ENCODE data around the gene SLCO2A1. TPM values are rescaled to one million over a fixed set of nuclear protein-coding genes. Genes with fewer than 3 reads are reported as not detected.

SLCO2A1 gene
- total RNA-seq, 3 donors from 2014 or later = 4.2 to 11.1 (median 7.5) TPM

DNA sequence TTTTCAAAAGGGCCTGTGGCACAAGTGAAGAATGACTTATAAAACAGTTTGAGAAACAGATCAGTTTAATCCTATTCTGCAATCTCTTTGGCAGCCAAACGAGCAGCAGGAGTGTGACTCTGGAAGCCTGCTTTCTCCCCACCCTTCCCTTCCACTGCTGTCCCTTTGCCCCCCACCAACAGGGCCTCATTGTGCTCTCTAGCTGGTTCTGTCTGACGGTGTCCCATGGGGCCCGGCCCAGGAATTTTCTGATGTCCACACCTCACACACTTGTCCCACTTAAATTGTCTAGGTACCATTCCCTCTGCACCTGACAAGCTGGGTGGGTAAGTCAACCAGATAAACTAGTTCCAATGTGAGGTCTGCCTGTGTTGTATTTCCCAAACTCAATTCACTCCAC, 16.4 kb downstream of the SLCO2A1 start:
- intact Hi-C loops (cut with DNase I; ENCODE audit: low total_unique reads) = no loop called here
- H3K4me3 ChIP-seq = no peak overlapping the region
- TF ChIP-seq POLR2AphosphoS5 (IDR thresholded peaks at IDR 0.05) (no peak), CTCF (IDR thresholded peaks at IDR 0.05) (no peak), POLR2A (IDR thresholded peaks at IDR 0.05) (no peak)
- no peaks in the 10 kb centered on the region for H3K9me3 ChIP-seq
- no peak overlapping the region for H3K27ac ChIP-seq
- DNase-seq (ENCODE audit: low spot score in 2 of 2) = no peak
- H3K4me1 ChIP-seq = no peaks in the 10 kb centered on the region
- H3K27me3 ChIP-seq = no peaks in the 10 kb centered on the region
- H3K36me3 ChIP-seq = no peaks in the 10 kb centered on the region

GRCh38 chr3:134009345-134010000, 20.3 kb downstream of the SLCO2A1 start:
- no peaks in the 10 kb centered on the region for H3K36me3 ChIP-seq
- no peak overlapping the region for H3K27ac ChIP-seq
- no peaks in the 10 kb centered on the region for H3K4me1 ChIP-seq
- peaks cover under 1 to 7% of the 10 kb centered on the region in 2 donors for H3K9me3 ChIP-seq
- TF ChIP-seq POLR2AphosphoS5 (IDR thresholded peaks at IDR 0.05) (no peak), POLR2A (IDR thresholded peaks at IDR 0.05) (no peak), CTCF (IDR thresholded peaks at IDR 0.05) (no peak)
- no peak overlapping the region for H3K4me3 ChIP-seq
- intact Hi-C loops (cut with DNase I; ENCODE audit: low total_unique reads) = no loop called here
- H3K27me3 ChIP-seq = no peaks in the 10 kb centered on the region
- DNase-seq (ENCODE audit: low spot score in 2 of 2) = no peak

DNA sequence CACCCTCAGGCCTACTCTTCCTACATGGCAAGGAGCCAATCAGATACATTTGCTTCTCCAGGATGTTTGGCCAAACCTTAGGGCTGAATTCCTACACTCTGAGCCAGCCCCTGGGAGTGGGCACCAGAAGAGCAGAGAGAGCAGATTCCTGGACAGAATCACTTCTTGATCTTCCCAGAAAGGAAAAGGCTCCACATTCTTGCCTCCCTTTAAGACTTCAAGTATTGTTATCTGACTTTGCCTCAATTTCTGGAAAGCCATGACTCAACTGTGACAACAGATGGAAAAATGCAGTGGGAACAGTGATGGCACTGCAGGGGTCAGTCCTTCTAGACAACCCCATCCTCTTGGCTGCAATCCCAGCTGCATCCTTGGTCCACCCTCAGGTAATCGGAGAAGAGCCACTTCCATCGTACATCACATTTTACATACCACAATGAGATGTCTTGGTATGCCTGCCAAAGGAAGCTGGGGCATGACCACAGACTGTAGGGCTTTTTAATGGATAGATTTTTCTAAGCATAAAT, 21.0 kb downstream of the SLCO2A1 start:
- intact Hi-C loops (cut with DNase I; ENCODE audit: low total_unique reads) = no loop called here
- no peak overlapping the region for H3K4me3 ChIP-seq
- peak in 1 of 2 donors; percentile 11 for DNase-seq (ENCODE audit: low spot score in 2 of 2)
- no peaks in the 10 kb centered on the region for H3K4me1 ChIP-seq
- H3K9me3 ChIP-seq = peaks cover 3 to 7% of the 10 kb centered on the region in 2 donors
- no peaks in the 10 kb centered on the region for H3K36me3 ChIP-seq
- TF ChIP-seq POLR2A (IDR thresholded peaks at IDR 0.05) (no peak), POLR2AphosphoS5 (IDR thresholded peaks at IDR 0.05) (no peak)
- no peak overlapping the region for H3K27ac ChIP-seq
- no peaks in the 10 kb centered on the region for H3K27me3 ChIP-seq

DNA sequence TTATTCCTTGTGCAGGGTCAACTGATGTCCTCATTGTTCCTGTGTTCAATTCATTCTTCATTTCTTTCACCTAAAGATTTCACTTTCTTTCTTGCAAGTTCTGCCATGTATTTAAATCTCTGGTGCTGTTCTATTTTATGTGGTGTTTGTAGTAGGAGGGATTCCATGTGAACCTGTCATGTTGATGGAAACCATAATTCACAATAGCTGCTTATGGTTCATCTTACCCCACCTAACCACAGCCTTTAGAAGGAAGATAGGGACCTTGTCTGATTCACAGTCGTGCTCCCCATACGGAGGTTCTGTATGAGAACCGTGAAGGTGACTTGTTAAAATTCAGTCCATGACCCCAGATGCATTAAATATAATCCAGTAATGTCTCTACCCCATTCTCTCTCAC, 21.9 kb downstream of the SLCO2A1 start:
- no peaks in the 10 kb centered on the region for H3K27me3 ChIP-seq

DNA sequence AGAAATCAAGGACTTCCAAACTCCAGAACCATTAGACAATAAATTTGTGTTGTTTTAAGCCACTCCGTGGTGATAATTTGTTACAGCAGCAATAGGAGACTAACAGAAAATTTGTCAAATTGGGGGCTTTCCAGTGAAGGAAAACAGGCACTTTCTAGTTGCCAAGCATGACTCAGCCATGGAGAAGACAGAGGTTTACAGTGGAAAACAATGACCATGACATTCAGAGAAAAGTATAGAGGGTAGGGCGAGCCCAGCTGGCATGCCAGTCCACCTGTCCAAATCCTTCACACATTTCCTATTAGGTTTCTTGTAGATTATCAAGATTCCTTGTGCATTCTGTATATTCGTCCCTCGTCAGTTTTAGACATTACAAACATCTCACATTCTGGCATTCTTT, 24.9 kb downstream of the SLCO2A1 start:
- H3K4me3 ChIP-seq = no peak overlapping the region
- peaks cover 3 to 7% of the 10 kb centered on the region in 2 donors for H3K9me3 ChIP-seq
- DNase-seq (ENCODE audit: low spot score in 2 of 2) = peak in 1 of 2 donors; percentile 2
- H3K27ac ChIP-seq = no peak overlapping the region
- H3K36me3 ChIP-seq = no peaks in the 10 kb centered on the region
- H3K4me1 ChIP-seq = no peaks in the 10 kb centered on the region
- TF ChIP-seq POLR2AphosphoS5 (IDR thresholded peaks at IDR 0.05) = no peak
- no peak for TF ChIP-seq POLR2A (IDR thresholded peaks at IDR 0.05)
- TF ChIP-seq CTCF (IDR thresholded peaks at IDR 0.05) = no peak
- intact Hi-C loops (cut with DNase I; ENCODE audit: low total_unique reads) = no loop called here
- no peaks in the 10 kb centered on the region for H3K27me3 ChIP-seq

More for the DNA sequence above, 21.9 kb downstream of the SLCO2A1 start:
- Histone ChIP-seq H3K4me3 (no peak overlapping the region), H3K9me3 (peaks cover 3 to 7% of the 10 kb centered on the region in 2 donors), H3K36me3 (no peaks in the 10 kb centered on the region), H3K27ac (no peak overlapping the region), H3K4me1 (no peaks in the 10 kb centered on the region)
- intact Hi-C loops (cut with DNase I; ENCODE audit: low total_unique reads) = no loop called here
- TF ChIP-seq POLR2AphosphoS5 (IDR thresholded peaks at IDR 0.05) = no peak
- no peak for TF ChIP-seq POLR2A (IDR thresholded peaks at IDR 0.05)
- TF ChIP-seq CTCF (IDR thresholded peaks at IDR 0.05) = no peak
- DNase-seq (ENCODE audit: low spot score in 2 of 2) = no peak

Data from breast epithelium (tissue), 4 donors.